ENCODE data around the gene ACTL6B. TPM values are rescaled to one million over a fixed set of nuclear protein-coding genes. Genes with fewer than 3 reads are reported as not detected.

Gene ACTL6B
- total and polyA plus RNA-seq, 3 donors from 2014 or later = 0.79 to 2.1 (median 1.2) TPM

DNA sequence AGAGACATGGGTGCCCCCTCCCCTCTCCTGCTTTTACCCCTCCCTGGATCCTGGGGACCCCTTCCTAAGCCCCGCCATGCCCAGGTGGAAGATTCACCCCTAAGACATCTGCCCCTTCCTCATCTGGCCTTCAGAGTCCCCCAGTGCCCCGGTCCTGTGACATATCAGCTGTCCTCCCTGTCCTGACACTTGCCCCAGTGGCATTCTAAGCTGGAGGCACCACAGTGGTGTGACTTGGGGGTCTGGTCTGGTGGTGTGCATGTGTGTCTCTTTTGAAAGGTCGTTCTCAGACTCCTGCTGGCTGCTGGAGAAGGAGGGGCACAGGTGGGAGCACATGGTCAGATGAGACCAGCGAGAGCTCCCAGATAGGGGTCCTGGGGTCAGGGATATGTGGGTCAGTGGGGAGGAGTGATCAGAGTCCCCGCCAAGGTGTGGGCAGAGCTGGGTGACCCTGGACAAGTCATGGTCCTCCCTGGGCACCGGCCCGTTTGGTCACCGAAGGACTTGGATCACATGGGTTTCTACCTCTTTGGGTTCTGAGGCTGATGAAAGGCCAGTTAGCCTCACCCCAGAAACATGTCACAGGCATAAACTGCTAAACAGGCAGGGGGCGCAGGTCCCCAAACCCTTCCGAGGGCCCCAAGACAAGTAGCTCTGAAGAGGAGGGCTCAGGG is 14.3 kb downstream of the ACTL6B start:
- 63 to 80% methylated on average over 6 to 10 of the region's 10 CpGs for WGBS, 2 donors
- peaks cover 5% of the 10 kb centered on the region for H3K4me1 ChIP-seq
- no peak overlapping the region for H3K4me3 ChIP-seq
- no peaks in the 10 kb centered on the region for H3K36me3 ChIP-seq (ENCODE audit: low read depth, missing control alignments)
- DNase-seq = no peak
- intact Hi-C loops (cut with DNase I; ENCODE audit: low total_unique reads) = no loop called here
- H3K27ac ChIP-seq = no peak overlapping the region
- H3K27me3 ChIP-seq = no peaks in the 10 kb centered on the region
- TF ChIP-seq, protein P1, sequence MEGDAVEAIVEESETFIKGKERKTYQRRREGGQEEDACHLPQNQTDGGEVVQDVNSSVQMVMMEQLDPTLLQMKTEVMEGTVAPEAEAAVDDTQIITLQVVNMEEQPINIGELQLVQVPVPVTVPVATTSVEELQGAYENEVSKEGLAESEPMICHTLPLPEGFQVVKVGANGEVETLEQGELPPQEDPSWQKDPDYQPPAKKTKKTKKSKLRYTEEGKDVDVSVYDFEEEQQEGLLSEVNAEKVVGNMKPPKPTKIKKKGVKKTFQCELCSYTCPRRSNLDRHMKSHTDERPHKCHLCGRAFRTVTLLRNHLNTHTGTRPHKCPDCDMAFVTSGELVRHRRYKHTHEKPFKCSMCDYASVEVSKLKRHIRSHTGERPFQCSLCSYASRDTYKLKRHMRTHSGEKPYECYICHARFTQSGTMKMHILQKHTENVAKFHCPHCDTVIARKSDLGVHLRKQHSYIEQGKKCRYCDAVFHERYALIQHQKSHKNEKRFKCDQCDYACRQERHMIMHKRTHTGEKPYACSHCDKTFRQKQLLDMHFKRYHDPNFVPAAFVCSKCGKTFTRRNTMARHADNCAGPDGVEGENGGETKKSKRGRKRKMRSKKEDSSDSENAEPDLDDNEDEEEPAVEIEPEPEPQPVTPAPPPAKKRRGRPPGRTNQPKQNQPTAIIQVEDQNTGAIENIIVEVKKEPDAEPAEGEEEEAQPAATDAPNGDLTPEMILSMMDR (IDR thresholded peaks at IDR 0.05) = no peak
- TF ChIP-seq POLR2A (IDR thresholded peaks at IDR 0.05) = no peak
- H3K9me3 ChIP-seq = no peaks in the 10 kb centered on the region

DNA sequence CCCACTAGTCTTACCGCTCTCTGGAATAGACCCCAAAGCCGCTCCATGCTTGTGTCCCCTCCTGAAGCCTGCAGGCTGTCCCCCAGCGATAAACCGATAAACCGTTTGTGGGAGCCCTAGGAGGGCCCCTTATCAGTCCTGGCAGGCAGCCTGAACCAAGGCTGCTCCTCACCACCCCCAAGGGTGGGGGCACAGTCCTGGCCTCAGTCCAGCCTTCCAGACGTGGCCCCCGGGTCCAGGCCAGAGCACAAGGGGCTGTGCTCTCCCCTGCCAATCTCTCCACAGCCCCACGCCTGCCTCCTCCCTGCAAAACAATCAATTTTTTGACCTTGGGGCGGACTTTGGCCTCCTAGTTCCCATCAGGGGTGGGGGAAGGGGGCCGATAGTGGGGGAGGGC is 14.8 kb downstream of the ACTL6B start, which contains the start of gene TFR2:
Gene TFR2 (minus strand): TSS at position 90 of the 397 bp plus-strand sequence. CDS start 43 bp downstream, at position 47.
- no peaks in the 10 kb centered on the region for H3K27me3 ChIP-seq
- intact Hi-C loops (cut with DNase I; ENCODE audit: low total_unique reads) = no loop called here

GRCh38 chr7:100640517-100641440 is 15.5 kb downstream of the ACTL6B start:
- H3K36me3 ChIP-seq (ENCODE audit: low read depth, missing control alignments) = no peaks in the 10 kb centered on the region
- 72 to 77% methylated on average over 16 to 24 of the region's 24 CpGs for WGBS, 2 donors
- H3K27ac ChIP-seq = no peak overlapping the region
- no peak overlapping the region for H3K4me3 ChIP-seq
- no peaks in the 10 kb centered on the region for H3K27me3 ChIP-seq
- TF ChIP-seq, protein P1 (IDR thresholded peaks at IDR 0.05) = no peak
- no peak for TF ChIP-seq POLR2A (IDR thresholded peaks at IDR 0.05)
- H3K4me1 ChIP-seq = peaks cover 5% of the 10 kb centered on the region
- no peak for DNase-seq
- H3K9me3 ChIP-seq = no peaks in the 10 kb centered on the region
- intact Hi-C loops (cut with DNase I; ENCODE audit: low total_unique reads) = no loop called here

More for the DNA sequence above, 14.8 kb downstream of the ACTL6B start, which contains the start of gene TFR2:
- TF ChIP-seq POLR2A (IDR thresholded peaks at IDR 0.05) = no peak
- TF ChIP-seq, protein P1 (IDR thresholded peaks at IDR 0.05) = no peak
- 42 to 61% methylated on average over 7 to 10 of the region's 10 CpGs for WGBS, 2 donors
- Histone ChIP-seq H3K4me1 (peaks cover 5% of the 10 kb centered on the region), H3K9me3 (no peaks in the 10 kb centered on the region), H3K27ac (no peak within 1 kb of the TSS), H3K36me3 (ENCODE audit: low read depth, missing control alignments) (no peaks in the 10 kb centered on the region), H3K4me3 (no peak within 1 kb of the TSS)
- no peak for DNase-seq

GRCh38 chr7:100639995-100640516 is 16.2 kb downstream of the ACTL6B start:
- no peaks in the 10 kb centered on the region for H3K27me3 ChIP-seq

More at GRCh38 chr7:100639995-100640516, 16.2 kb downstream of the ACTL6B start:
- Histone ChIP-seq H3K36me3 (ENCODE audit: low read depth, missing control alignments) (no peaks in the 10 kb centered on the region), H3K9me3 (no peaks in the 10 kb centered on the region), H3K27ac (no peak overlapping the region), H3K4me1 (peaks cover 5% of the 10 kb centered on the region), H3K4me3 (no peak overlapping the region)
- no peak for DNase-seq
- 78% methylated on average over 16 to 17 of the region's 17 CpGs for WGBS, 2 donors
- TF ChIP-seq, protein P1 (IDR thresholded peaks at IDR 0.05) = no peak
- no peak for TF ChIP-seq POLR2A (IDR thresholded peaks at IDR 0.05)
- intact Hi-C loops (cut with DNase I; ENCODE audit: low total_unique reads) = no loop called here
